SH-SY5Y (cell line): ENCODE data around the gene TSKS.

ENCODE experiments used
- GATA2 ChIP-seq: IDR thresholded peaks from 2 replicates; pipeline ENCODE4 v1.6.1; 2011; ENCODE audit warnings: mild to moderate bottlenecking, low read depth, low read length
- GATA3 ChIP-seq: IDR thresholded peaks from 2 replicates; pipeline ENCODE4 v1.6.1; 2011; ENCODE audit warnings: low read depth, mild to moderate bottlenecking, low read length, moderate library complexity

GRCh38 chr19:49712397-49712859 is 50.7 kb downstream of the TSKS start:
- TF ChIP-seq GATA3: no peak
- TF ChIP-seq GATA2: no peak
